HFFc6 (cell line): ENCODE measurements around the gene HSPA4L. TPM values are rescaled to one million over a fixed set of nuclear protein-coding genes. Genes with fewer than 3 reads are reported as not detected.

Experiments
- DNase-seq: peaks from one replicate; pipeline ENCODE4 v3.0.0-alpha.2; 2018
- H3K27ac Mint-ChIP-seq: 2 replicates; pipeline ENCODE4 v1.8.0; 2020; ENCODE audit warnings: mild to moderate bottlenecking, mixed read lengths
- H3K27me3 Mint-ChIP-seq: 2 replicates; pipeline ENCODE4 v1.8.0; 2021; ENCODE audit warnings: mild to moderate bottlenecking, moderate library complexity, mixed read lengths; ENCODE audit not compliant: insufficient read depth
- H3K36me3 Mint-ChIP-seq: 2 replicates; pipeline ENCODE4 v1.8.0; 2021; ENCODE audit warnings: low read depth, mixed read lengths
- H3K4me1 Mint-ChIP-seq: 2 replicates; pipeline ENCODE4 v1.8.0; 2020; ENCODE audit warnings: low read depth, mixed read lengths
- H3K4me3 Mint-ChIP-seq: 2 replicates; pipeline ENCODE4 v1.8.0; 2020; ENCODE audit warnings: mild to moderate bottlenecking, moderate library complexity, mixed read lengths
- H3K9me3 Mint-ChIP-seq: 2 replicates; pipeline ENCODE4 v1.8.0; 2020; ENCODE audit warnings: mild to moderate bottlenecking, mixed read lengths
- total RNA-seq, 6 experiments: library from RNA; stranded (reverse); fragmentation: NEBNext Ultra II Directional; extraction: Animal tissue kit (Norgen Biotek cat#: 25700); gene quantifications; 2 replicates in 1 of 6; 3 replicates in 5 of 6; pipeline ENCODE4 v1.2.3, GENCODE V29; 2021
- TF ChIP-seq, protein P1 (sequence below): fragments of 200-600 bp; sonication (generic); IDR thresholded peaks from 2 replicates; pipeline ENCODE4 v1.5.0; 2021; ENCODE audit warnings: antibody characterized with exemption, mild to moderate bottlenecking

Gene HSPA4L
- total RNA-seq, 6 experiments from 2014 or later = 5.9 to 7.9 (median 7.5) TPM

DNA sequence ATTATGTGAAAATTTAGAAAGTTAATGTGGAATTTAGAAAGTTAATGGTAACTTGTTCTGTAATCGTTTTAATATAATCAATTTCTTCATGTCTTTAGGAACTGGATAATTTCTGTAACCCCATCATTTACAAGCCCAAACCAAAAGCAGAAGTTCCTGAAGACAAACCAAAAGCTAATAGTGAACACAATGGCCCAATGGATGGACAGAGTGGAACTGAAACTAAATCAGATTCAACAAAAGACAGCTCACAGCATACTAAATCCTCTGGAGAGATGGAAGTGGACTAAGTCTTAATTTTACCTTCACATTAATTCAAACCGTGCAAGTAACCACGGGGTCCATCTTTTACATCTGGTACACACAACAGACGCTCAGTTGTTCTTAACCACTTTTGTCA lies 50.5 kb downstream of the HSPA4L start:
- Mint-ChIP-seq H3K36me3 (peaks cover 6% of the 10 kb centered on the region; the same call in 1 of the 2 replicates), H3K4me3 (no peak overlapping the region), H3K9me3 (no peaks in the 10 kb centered on the region), H3K27ac (no peak overlapping the region), H3K27me3 (no peaks in the 10 kb centered on the region), H3K4me1 (peaks cover 6% of the 10 kb centered on the region; the same call in 1 of the 2 replicates)
- no peak for DNase-seq
- TF ChIP-seq, protein P1, sequence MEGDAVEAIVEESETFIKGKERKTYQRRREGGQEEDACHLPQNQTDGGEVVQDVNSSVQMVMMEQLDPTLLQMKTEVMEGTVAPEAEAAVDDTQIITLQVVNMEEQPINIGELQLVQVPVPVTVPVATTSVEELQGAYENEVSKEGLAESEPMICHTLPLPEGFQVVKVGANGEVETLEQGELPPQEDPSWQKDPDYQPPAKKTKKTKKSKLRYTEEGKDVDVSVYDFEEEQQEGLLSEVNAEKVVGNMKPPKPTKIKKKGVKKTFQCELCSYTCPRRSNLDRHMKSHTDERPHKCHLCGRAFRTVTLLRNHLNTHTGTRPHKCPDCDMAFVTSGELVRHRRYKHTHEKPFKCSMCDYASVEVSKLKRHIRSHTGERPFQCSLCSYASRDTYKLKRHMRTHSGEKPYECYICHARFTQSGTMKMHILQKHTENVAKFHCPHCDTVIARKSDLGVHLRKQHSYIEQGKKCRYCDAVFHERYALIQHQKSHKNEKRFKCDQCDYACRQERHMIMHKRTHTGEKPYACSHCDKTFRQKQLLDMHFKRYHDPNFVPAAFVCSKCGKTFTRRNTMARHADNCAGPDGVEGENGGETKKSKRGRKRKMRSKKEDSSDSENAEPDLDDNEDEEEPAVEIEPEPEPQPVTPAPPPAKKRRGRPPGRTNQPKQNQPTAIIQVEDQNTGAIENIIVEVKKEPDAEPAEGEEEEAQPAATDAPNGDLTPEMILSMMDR = no peak

DNA sequence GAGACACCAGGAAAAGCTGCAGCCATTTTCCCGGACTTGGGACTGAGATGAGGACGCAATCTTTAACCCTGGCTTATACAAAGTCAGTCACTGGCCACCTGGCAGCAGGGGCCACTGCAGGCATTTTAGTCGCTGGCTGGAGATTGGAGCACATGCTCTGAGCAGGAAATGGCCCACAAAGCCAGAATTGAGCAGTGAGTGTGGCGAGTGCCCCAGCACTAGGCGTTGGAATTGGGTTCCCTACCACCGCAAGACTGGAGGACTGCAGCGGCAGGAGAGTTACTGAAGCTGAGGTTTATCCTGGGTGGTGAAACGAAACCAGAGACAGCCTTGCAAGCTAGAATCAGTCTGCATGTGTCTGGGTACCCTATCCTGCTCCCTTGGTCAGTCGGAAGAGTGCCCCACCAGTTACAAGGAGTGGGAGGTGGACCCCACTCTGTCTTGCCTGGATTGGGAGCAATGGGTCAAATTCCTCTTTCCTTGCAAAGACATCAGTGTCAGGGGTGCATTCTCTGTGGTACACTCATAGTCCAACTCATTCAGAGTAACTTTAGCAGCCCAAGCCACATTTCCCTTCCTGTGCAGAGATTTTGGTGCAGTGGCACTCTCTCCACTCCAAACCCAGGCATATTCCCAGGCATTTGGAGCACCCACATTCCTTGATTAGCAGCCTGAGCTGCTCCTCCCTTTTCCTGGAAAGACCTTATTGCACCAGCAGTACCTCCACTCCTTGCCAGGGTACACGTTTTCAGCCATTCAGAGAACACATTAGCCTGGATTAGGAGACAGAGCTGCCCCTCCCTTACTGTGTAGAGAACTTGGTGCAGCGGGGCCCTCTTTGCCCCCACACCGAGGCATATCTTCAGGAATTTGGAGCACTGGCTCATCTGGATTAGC lies 61.8 kb downstream of the HSPA4L start:
- TF ChIP-seq, protein P1 = no peak
- peaks cover 50% of the 10 kb centered on the region for H3K36me3 Mint-ChIP-seq
- no peak for DNase-seq
- no peak overlapping the region for H3K27ac Mint-ChIP-seq
- H3K4me3 Mint-ChIP-seq = no peak overlapping the region
- peaks cover 12% of the 10 kb centered on the region; the same call in 1 of the 2 replicates for H3K4me1 Mint-ChIP-seq
- H3K27me3 Mint-ChIP-seq = peaks cover 3% of the 10 kb centered on the region
- peaks cover 28% of the 10 kb centered on the region for H3K9me3 Mint-ChIP-seq

GRCh38 chr4:127844601-127845116 lies 62.5 kb downstream of the HSPA4L start:
- no peak overlapping the region for H3K27ac Mint-ChIP-seq
- DNase-seq = no peak

GRCh38 chr4:127846061-127846460 lies 63.9 kb downstream of the HSPA4L start:
- Mint-ChIP-seq H3K4me1 (peaks cover 16% of the 10 kb centered on the region; the same call in 1 of the 2 replicates), H3K27ac (no peak overlapping the region), H3K4me3 (no peak overlapping the region), H3K36me3 (peaks cover 71% of the 10 kb centered on the region), H3K27me3 (peaks cover 3% of the 10 kb centered on the region), H3K9me3 (peaks cover 48% of the 10 kb centered on the region)
- TF ChIP-seq, protein P1 = no peak
- no peak for DNase-seq

More at GRCh38 chr4:127844601-127845116, 62.5 kb downstream of the HSPA4L start:
- Mint-ChIP-seq H3K36me3 (peaks cover 57% of the 10 kb centered on the region), H3K4me3 (no peak overlapping the region), H3K4me1 (peaks cover 16% of the 10 kb centered on the region; the same call in 1 of the 2 replicates), H3K9me3 (peaks cover 34% of the 10 kb centered on the region), H3K27me3 (peaks cover 3% of the 10 kb centered on the region)
- TF ChIP-seq, protein P1 = no peak

DNA sequence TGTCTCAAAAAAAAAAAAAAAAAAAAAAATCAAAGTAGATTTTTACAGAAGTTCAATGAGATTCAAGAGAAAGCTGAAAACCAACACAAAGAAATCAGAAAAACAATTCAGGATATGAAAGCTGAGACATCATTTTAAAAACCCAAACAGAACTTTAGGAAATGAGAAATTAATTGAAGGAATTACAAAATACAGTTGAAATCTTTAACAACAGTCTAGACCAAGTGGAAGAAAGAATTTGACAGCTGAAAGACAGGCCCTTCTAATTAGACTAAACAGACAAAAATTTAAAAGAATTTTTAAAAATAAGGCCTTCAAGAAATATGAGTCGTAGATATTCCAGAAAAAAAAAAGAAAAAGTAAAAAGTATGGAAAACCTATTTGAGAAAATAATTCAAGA lies 64.6 kb downstream of the HSPA4L start:
- Mint-ChIP-seq H3K9me3 (peaks cover 55% of the 10 kb centered on the region), H3K4me1 (peaks cover 22% of the 10 kb centered on the region; the same call in 1 of the 2 replicates), H3K4me3 (no peak overlapping the region), H3K27me3 (peaks cover 3% of the 10 kb centered on the region), H3K36me3 (peaks cover 71% of the 10 kb centered on the region), H3K27ac (no peak overlapping the region)
- DNase-seq = no peak
- TF ChIP-seq, protein P1 = no peak
